Neural cell (in vitro differentiated cells): Measurements from ENCODE around the gene ZNF532.

Experiments used
- SMC3 ChIP-seq: fragments of 450-650 bp; conservative IDR thresholded peaks from 2 replicates; pipeline ENCODE4 v1.6.1; 2014; ENCODE audit warnings: antibody characterized with exemption, mild to moderate bottlenecking, moderate library complexity; ENCODE audit not compliant: poor library complexity
- TF ChIP-seq, protein P1 (sequence below): fragments of 450-650 bp; IDR thresholded peaks from 2 replicates; pipeline ENCODE4 v1.5.1; 2014; ENCODE audit warnings: antibody characterized with exemption, mild to moderate bottlenecking, moderate library complexity; ENCODE audit not compliant: poor library complexity, severe bottlenecking

DNA sequence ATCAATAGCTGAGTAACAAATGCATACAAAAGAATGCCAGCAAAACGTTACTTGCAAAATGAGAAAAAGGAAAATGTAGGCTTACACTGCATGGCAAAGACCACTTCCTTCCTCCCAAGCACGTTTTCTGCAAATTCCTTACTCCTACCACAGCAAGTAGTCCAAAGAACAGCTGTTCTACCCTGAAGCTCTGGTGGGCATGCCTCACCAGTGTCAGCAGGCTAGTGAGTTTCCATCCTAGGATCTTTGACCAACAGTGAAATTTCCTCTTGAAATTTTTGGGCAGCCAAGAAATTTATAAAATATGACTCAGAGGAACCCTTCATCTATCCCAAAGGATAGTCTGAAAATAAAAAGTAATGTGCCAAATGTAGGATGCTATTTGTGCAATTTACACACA lies 123.9 kb downstream of the ZNF532 start:
- no peak for TF ChIP-seq SMC3
- TF ChIP-seq, protein P1, sequence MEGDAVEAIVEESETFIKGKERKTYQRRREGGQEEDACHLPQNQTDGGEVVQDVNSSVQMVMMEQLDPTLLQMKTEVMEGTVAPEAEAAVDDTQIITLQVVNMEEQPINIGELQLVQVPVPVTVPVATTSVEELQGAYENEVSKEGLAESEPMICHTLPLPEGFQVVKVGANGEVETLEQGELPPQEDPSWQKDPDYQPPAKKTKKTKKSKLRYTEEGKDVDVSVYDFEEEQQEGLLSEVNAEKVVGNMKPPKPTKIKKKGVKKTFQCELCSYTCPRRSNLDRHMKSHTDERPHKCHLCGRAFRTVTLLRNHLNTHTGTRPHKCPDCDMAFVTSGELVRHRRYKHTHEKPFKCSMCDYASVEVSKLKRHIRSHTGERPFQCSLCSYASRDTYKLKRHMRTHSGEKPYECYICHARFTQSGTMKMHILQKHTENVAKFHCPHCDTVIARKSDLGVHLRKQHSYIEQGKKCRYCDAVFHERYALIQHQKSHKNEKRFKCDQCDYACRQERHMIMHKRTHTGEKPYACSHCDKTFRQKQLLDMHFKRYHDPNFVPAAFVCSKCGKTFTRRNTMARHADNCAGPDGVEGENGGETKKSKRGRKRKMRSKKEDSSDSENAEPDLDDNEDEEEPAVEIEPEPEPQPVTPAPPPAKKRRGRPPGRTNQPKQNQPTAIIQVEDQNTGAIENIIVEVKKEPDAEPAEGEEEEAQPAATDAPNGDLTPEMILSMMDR = no peak
